IPS-18c (cell line): ENCODE measurements around the gene MAP4K3.
"Not testable (repeated sequence)": the region's sequence is repeated elsewhere in the genome, so short reads cannot be mapped to it uniquely, and the experiment has no call there.

ENCODE experiments used
- H3K4me3 ChIP-seq: 2 replicates; pipeline ENCODE4 v1.7.0; 2013; ENCODE audit warnings: low read depth, mild to moderate bottlenecking, low read length, moderate library complexity; ENCODE audit not compliant: insufficient read depth
- H3K9me3 ChIP-seq: one replicate; pipeline ENCODE4 v1.6.1; 2013; ENCODE audit warnings: mild to moderate bottlenecking, low read length, moderate library complexity; ENCODE audit not compliant: control insufficient read depth, insufficient read depth

MAP4K3 gene

GRCh38 chr2:39359453-39360038 is 77.5 kb downstream of the MAP4K3 start:
- H3K4me3 ChIP-seq, result peak overlapping the region; percentile 12; the same call in 1 of the 2 replicates
- H3K9me3 ChIP-seq, result peaks cover 10% of the 10 kb centered on the region

- H3K9me3 ChIP-seq, result peaks cover 10% of the 10 kb centered on the region
- H3K4me3 ChIP-seq, result no peak overlapping the region
These were observed 80.0 kb downstream of the MAP4K3 start for GRCh38 chr2:39356922-39357639.

- no peaks in the 10 kb centered on the region for H3K9me3 ChIP-seq
- no peak overlapping the region for H3K4me3 ChIP-seq
These were observed 86.4 kb downstream of the MAP4K3 start for GRCh38 chr2:39350658-39351057.

GRCh38 chr2:39338502-39338901 is 98.6 kb downstream of the MAP4K3 start:
- Histone ChIP-seq H3K9me3 (no peaks in the 10 kb centered on the region), H3K4me3 (no peak overlapping the region)

- no peaks in the 10 kb centered on the region for H3K9me3 ChIP-seq
- H3K4me3 ChIP-seq, result no peak overlapping the region
These were observed 101.2 kb downstream of the MAP4K3 start for GRCh38 chr2:39335930-39336329.

GRCh38 chr2:39334978-39335377 is 102.1 kb downstream of the MAP4K3 start:
- no peak overlapping the region for H3K4me3 ChIP-seq
- no peaks in the 10 kb centered on the region for H3K9me3 ChIP-seq

GRCh38 chr2:39334529-39334928 is 102.6 kb downstream of the MAP4K3 start:
- Histone ChIP-seq H3K9me3 (no peaks in the 10 kb centered on the region), H3K4me3 (no peak overlapping the region)

- H3K9me3 ChIP-seq, result no peaks in the 10 kb centered on the region
- no peak overlapping the region for H3K4me3 ChIP-seq
These were observed 110.4 kb downstream of the MAP4K3 start for GRCh38 chr2:39326644-39327043.

- no peak overlapping the region for H3K4me3 ChIP-seq
These were observed 111.1 kb downstream of the MAP4K3 start for GRCh38 chr2:39325966-39326365.

GRCh38 chr2:39321056-39322035 is 115.7 kb downstream of the MAP4K3 start:
- H3K9me3 ChIP-seq, H3K4me3 ChIP-seq: not testable (repeated sequence)

More at GRCh38 chr2:39325966-39326365, 111.1 kb downstream of the MAP4K3 start:
- no peaks in the 10 kb centered on the region for H3K9me3 ChIP-seq

- Histone ChIP-seq H3K4me3 (no peak overlapping the region), H3K9me3 (no peaks in the 10 kb centered on the region)
These were observed 116.9 kb downstream of the MAP4K3 start for GRCh38 chr2:39320162-39320561.

GRCh38 chr2:39313575-39313974 is 123.5 kb downstream of the MAP4K3 start:
- no peak overlapping the region for H3K4me3 ChIP-seq

GRCh38 chr2:39311469-39311868 is 125.6 kb downstream of the MAP4K3 start:
- no peak overlapping the region for H3K4me3 ChIP-seq
- no peaks in the 10 kb centered on the region for H3K9me3 ChIP-seq

More at GRCh38 chr2:39313575-39313974, 123.5 kb downstream of the MAP4K3 start:
- H3K9me3 ChIP-seq, result no peaks in the 10 kb centered on the region

GRCh38 chr2:39308778-39309177 is 128.3 kb downstream of the MAP4K3 start:
- no peaks in the 10 kb centered on the region for H3K9me3 ChIP-seq
- no peak overlapping the region for H3K4me3 ChIP-seq

GRCh38 chr2:39306626-39307025 is 130.5 kb downstream of the MAP4K3 start:
- Histone ChIP-seq H3K4me3 (no peak overlapping the region), H3K9me3 (no peaks in the 10 kb centered on the region)

- no peak overlapping the region for H3K4me3 ChIP-seq
- no peaks in the 10 kb centered on the region for H3K9me3 ChIP-seq
These were observed 132.4 kb downstream of the MAP4K3 start for GRCh38 chr2:39304729-39305128.

GRCh38 chr2:39304200-39304599 is 132.9 kb downstream of the MAP4K3 start:
- no peaks in the 10 kb centered on the region for H3K9me3 ChIP-seq
- H3K4me3 ChIP-seq, result no peak overlapping the region

- H3K4me3 ChIP-seq, result no peak overlapping the region
- H3K9me3 ChIP-seq, result no peaks in the 10 kb centered on the region
These were observed 135.7 kb downstream of the MAP4K3 start for GRCh38 chr2:39301352-39301751.
